Loucy (cell line): ENCODE results near the gene PAX1.

Experiments used
- EZH2phosphoT487 ChIP-seq: fragments of 200-600 bp; IDR thresholded peaks from 2 replicates; pipeline ENCODE4 v1.6.1; 2018; ENCODE audit warnings: antibody characterized with exemption, mild to moderate bottlenecking, moderate library complexity, borderline replicate concordance
- TF ChIP-seq, protein P1 (sequence below): fragments of 200-600 bp; sonication (generic); conservative IDR thresholded peaks from 2 replicates; pipeline ENCODE4 v1.5.1; 2014; ENCODE audit warnings: mild to moderate bottlenecking, antibody characterized with exemption, low read length

DNA sequence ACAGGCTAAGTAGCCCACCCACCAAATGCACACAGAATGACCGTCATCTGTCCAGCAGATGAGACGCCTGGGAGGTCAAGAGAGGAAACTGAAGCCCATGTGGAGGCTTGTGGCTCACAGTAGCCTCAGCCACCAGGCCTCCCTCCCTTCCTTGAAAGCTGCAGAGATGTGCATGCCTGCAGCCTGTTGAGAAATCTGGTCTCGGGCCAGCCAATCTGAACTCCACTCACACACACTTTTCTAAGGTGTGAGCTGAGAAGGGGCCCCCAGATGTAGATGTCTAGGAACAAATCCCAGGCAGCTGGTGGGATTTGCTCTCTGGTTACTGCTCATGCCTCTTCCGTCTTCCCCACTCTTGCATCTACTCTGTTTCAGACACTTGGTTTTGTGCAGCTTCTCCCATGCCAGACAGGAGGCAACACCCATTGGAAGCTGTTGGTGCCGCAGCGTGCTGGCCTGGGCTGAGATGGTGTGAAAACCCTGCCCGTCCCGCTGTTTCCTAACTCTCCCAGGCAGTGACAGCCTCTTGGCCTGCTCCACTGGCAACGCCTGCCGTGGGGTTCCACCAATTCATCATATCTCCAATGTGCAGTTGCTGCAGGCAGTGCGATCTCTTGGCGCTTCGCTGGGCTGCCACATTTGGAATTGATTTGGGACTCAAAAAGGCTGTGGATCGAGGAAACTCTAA is 24.1 kb upstream of the PAX1 start:
- TF ChIP-seq, protein P1, sequence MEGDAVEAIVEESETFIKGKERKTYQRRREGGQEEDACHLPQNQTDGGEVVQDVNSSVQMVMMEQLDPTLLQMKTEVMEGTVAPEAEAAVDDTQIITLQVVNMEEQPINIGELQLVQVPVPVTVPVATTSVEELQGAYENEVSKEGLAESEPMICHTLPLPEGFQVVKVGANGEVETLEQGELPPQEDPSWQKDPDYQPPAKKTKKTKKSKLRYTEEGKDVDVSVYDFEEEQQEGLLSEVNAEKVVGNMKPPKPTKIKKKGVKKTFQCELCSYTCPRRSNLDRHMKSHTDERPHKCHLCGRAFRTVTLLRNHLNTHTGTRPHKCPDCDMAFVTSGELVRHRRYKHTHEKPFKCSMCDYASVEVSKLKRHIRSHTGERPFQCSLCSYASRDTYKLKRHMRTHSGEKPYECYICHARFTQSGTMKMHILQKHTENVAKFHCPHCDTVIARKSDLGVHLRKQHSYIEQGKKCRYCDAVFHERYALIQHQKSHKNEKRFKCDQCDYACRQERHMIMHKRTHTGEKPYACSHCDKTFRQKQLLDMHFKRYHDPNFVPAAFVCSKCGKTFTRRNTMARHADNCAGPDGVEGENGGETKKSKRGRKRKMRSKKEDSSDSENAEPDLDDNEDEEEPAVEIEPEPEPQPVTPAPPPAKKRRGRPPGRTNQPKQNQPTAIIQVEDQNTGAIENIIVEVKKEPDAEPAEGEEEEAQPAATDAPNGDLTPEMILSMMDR, result no peak
- TF ChIP-seq EZH2phosphoT487, result no peak
